ENCODE data around the gene MXRA7. TPM values are rescaled to one million over a fixed set of nuclear protein-coding genes. Genes with fewer than 3 reads are reported as not detected.
A peak's percentile ranks its signal among the peaks of the same experiment; 100 is the strongest.
"Not testable (repeated sequence)": the region's sequence is repeated elsewhere in the genome, so short reads cannot be mapped to it uniquely, and the experiment has no call there.

MXRA7 gene
- total RNA-seq, 1 donor from 2014 or later = 187 TPM

GRCh38 chr17:76701471-76701967 is 9.2 kb downstream of the MXRA7 start:
- peaks cover 70% of the 10 kb centered on the region for H3K4me1 Mint-ChIP-seq (ENCODE audit: unreplicated experiment)
- peak overlapping the region; percentile 42 for H3K4me3 Mint-ChIP-seq (ENCODE audit: unreplicated experiment)
- peaks cover under 1% of the 10 kb centered on the region for H3K36me3 Mint-ChIP-seq (ENCODE audit: unreplicated experiment)
- no peak for DNase-seq (ENCODE audit: extremely low spot score, unreplicated experiment)
- no peaks in the 10 kb centered on the region for H3K9me3 Mint-ChIP-seq (ENCODE audit: unreplicated experiment)
- peak overlapping the region; percentile 90 for H3K27ac Mint-ChIP-seq (ENCODE audit: unreplicated experiment)
- TF ChIP-seq CTCF (IDR thresholded peaks at IDR 0.05) = no peak
- H3K27me3 Mint-ChIP-seq (ENCODE audit: unreplicated experiment) = no peaks in the 10 kb centered on the region

GRCh38 chr17:76700617-76701470 is 9.9 kb downstream of the MXRA7 start:
- H3K27ac Mint-ChIP-seq (ENCODE audit: unreplicated experiment) = peak overlapping the region; percentile 90
- no peak for TF ChIP-seq CTCF (IDR thresholded peaks at IDR 0.05)
- no peak for DNase-seq (ENCODE audit: extremely low spot score, unreplicated experiment)
- peaks cover 2% of the 10 kb centered on the region for H3K36me3 Mint-ChIP-seq (ENCODE audit: unreplicated experiment)
- H3K4me3 Mint-ChIP-seq (ENCODE audit: unreplicated experiment) = peak overlapping the region; percentile 42
- no peaks in the 10 kb centered on the region for H3K27me3 Mint-ChIP-seq (ENCODE audit: unreplicated experiment)
- H3K9me3 Mint-ChIP-seq (ENCODE audit: unreplicated experiment) = no peaks in the 10 kb centered on the region
- peaks cover 71% of the 10 kb centered on the region for H3K4me1 Mint-ChIP-seq (ENCODE audit: unreplicated experiment)

GRCh38 chr17:76700270-76700616 is 10.5 kb downstream of the MXRA7 start:
- H3K36me3 Mint-ChIP-seq (ENCODE audit: unreplicated experiment) = peaks cover 5% of the 10 kb centered on the region
- TF ChIP-seq CTCF (IDR thresholded peaks at IDR 0.05) = no peak
- no peaks in the 10 kb centered on the region for H3K9me3 Mint-ChIP-seq (ENCODE audit: unreplicated experiment)
- no peaks in the 10 kb centered on the region for H3K27me3 Mint-ChIP-seq (ENCODE audit: unreplicated experiment)
- peaks cover 73% of the 10 kb centered on the region for H3K4me1 Mint-ChIP-seq (ENCODE audit: unreplicated experiment)
- DNase-seq (ENCODE audit: extremely low spot score, unreplicated experiment) = no peak
- H3K27ac Mint-ChIP-seq (ENCODE audit: unreplicated experiment) = peak overlapping the region; percentile 90
- H3K4me3 Mint-ChIP-seq (ENCODE audit: unreplicated experiment) = peak overlapping the region; percentile 42

GRCh38 chr17:76698466-76698977 is 12.2 kb downstream of the MXRA7 start:
- H3K4me3 Mint-ChIP-seq (ENCODE audit: unreplicated experiment); DNase-seq (ENCODE audit: extremely low spot score, unreplicated experiment); H3K36me3 Mint-ChIP-seq (ENCODE audit: unreplicated experiment); H3K27me3 Mint-ChIP-seq (ENCODE audit: unreplicated experiment); H3K27ac Mint-ChIP-seq (ENCODE audit: unreplicated experiment); H3K9me3 Mint-ChIP-seq (ENCODE audit: unreplicated experiment): not testable (repeated sequence)
- peaks cover 77% of the 10 kb centered on the region for H3K4me1 Mint-ChIP-seq (ENCODE audit: unreplicated experiment)

GRCh38 chr17:76697702-76698465 is 12.9 kb downstream of the MXRA7 start:
- no peak overlapping the region for H3K4me3 Mint-ChIP-seq (ENCODE audit: unreplicated experiment)

More at GRCh38 chr17:76697702-76698465, 12.9 kb downstream of the MXRA7 start:
- Mint-ChIP-seq H3K9me3 (ENCODE audit: unreplicated experiment) (no peaks in the 10 kb centered on the region), H3K27ac (ENCODE audit: unreplicated experiment) (peak overlapping the region; percentile 73), H3K4me1 (ENCODE audit: unreplicated experiment) (peaks cover 78% of the 10 kb centered on the region), H3K27me3 (ENCODE audit: unreplicated experiment) (no peaks in the 10 kb centered on the region), H3K36me3 (ENCODE audit: unreplicated experiment) (peaks cover 5% of the 10 kb centered on the region)
- DNase-seq (ENCODE audit: extremely low spot score, unreplicated experiment) = no peak
- TF ChIP-seq CTCF (IDR thresholded peaks at IDR 0.05) = no peak

Measured in osteocyte (in vitro differentiated cells).